ENCODE data around the gene DDAH1.

- TF ChIP-seq CTCF (conservative IDR thresholded peaks at IDR 0.05; ENCODE audit: low read depth in 2 of 2) (no peak), EZH2 (IDR thresholded peaks at IDR 0.05; ENCODE audit: low read depth, unreplicated experiment) (no peak), POLR2AphosphoS5 (IDR thresholded peaks at IDR 0.05; ENCODE audit: low read depth) (no peak), ETS1 (IDR thresholded peaks at IDR 0.05) (no peak)
Observed at GRCh38 chr1:85459290-85459689, 5.7 kb downstream of the DDAH1 start.

All from GM23338 (cell line).